GM19324 (cell line): ENCODE results near the gene AKAP7.
"Not testable (repeated sequence)": the region's sequence is repeated elsewhere in the genome, so short reads cannot be mapped to it uniquely, and the experiment has no call there.

Source experiments
- ATAC-seq: cut with Tn5 transposase; IDR thresholded peaks from one replicate; pipeline ENCODE4 v1.9.1; 2021; ENCODE audit warnings: mild to moderate bottlenecking, moderate library complexity; ENCODE audit not compliant: unreplicated experiment, low FRiP score

AKAP7 gene

DNA sequence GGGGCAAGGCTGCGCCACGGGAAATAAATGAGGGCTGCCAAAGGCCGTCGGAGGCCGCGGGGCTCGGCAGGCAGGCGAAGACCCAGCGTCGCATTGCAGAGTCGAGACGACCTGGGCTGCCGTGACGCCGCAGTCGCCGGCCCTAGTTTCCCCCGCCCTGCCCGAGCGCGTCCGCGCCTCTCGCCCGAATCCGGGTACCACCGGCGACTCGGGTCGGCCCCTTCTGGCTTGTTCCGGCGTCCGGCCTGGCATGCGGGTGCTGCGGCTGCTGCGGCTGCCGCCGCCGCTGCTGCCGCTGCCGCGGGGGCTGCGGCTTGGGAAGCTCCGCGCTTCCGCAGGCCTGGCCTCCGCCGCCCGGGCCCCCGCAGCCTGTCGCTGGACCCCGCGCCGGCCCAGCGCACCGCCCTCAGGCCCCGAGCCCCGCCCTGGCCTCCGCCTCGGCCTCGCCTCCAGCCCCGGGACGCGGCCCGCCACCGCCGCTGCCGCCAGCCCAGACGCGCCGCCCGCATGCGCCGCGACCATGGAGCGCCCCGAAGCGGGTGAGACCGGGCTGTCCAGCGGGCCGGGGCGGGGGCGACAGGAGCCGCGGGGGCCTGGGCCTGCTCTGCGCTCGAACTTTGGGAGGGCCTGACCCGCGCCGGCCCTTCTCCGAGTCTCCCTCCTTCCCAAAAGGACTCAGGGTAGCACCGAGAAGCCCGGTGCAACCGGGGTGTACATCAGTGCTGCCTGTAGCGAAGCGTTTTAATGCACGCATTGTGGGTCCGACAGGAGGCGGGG, at the start of gene AKAP7:
AKAP7 (plus strand) TSS at position 224 of the 777 bp plus-strand sequence; CDS start at position 521, 297 bp downstream.
- ATAC-seq: peak; percentile 92

DNA sequence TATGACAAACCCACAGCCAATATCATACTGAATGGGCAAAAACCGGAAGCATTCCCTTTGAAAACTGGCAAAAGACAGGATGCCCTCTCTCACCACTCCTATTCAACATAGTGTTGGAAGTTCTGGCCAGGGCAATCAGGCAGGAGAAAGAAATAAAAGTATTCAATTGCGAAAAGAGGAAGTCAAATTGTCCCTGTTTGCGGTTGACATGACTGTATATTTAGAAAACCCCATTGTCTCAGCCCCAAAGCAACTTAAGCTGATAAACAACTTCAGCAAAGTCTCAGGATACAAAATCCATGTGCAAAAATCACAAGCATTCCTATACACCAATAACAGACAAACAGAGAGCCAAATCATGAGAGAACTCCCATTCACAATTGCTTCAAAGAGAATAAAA, 44.9 kb upstream of the AKAP7 start:
- ATAC-seq: not testable (repeated sequence)

DNA sequence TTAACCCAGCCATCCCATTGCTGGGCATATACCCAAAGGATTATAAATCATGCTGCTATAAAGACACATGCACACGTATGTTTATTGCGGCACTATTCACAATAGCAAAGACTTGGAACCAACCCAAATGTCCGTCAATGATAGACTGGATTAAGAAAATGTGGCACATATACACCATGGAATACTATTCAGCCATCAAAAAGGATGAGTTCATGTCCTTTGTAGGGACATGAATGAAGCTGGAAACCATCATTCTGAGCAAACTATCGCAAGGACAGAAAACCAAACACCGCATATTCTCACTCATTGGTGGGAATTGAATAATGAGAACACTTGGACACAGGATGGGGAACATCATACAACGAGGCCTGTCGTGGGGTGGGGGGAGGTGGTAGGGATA, 43.3 kb upstream of the AKAP7 start:
- not testable (repeated sequence) for ATAC-seq

DNA sequence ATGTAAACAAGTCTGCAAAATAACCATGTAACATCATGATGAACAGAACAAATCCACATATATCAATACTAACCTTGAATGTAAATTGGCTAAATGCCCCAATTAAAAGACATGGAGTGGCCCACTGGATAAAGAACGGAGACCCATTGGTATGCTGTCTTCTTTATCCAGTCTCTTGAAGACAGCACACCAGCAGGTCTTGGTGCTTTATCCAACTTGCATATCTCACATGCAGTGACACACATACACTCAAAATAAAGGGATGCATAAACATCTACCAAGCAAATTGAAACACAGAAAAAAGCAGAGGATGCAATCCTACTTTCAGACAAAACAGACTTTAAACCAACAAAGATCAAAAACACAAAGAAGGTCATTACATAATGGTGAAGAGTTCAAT, 41.9 kb upstream of the AKAP7 start:
- ATAC-seq: no peak

DNA sequence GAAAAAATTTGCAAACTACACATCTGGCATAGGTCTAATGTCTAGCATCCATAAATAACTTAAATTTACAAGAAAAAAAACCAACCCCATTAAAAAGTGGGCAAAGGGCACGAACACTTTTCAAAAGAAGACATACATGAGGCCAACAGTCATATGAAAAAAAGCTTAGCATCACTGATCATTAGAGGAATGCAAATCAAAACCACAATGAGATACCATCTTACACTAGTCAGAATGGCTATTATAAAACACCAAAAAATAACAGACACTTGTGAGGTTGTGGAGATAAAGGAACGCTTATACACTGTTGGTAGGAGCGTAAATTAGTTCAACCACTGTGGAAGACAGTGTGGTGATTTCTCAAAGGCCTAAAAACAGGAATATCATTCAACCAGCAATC, 38.5 kb upstream of the AKAP7 start:
- no peak for ATAC-seq

DNA sequence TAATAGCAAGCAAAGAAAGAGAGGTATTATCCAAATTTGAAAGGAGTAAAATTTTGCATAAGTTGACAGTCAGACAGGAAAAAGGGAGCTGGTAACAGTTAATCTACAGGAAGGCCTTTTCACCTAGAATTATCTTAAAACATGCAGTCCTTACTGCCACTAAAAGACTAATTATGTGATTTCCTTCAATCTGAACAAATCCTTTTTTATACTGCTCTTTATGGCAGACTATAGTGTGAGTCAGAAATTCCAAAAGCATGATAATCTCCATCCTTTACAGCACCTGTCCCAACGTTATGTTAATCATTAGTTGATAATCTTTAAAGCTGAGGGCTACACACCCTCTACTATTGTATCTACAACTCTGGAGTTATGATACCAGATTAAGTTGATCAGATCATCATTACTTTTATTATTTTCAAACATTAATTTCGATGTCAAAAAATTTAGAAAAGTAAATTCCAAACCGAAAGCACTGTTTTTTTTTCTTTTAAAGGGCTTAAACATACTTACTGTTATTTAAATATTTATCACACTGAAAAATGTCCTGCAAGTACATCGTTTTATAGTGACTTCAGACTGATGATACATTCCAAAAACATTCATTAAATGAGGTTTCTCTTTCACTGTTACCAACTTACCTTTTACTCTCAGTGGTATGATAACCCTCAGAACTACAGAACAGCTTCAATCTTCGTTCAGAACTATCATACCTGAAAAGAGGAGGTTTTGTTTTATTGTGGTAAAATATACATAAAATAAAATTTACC, 33.2 kb upstream of the AKAP7 start:
- no peak for ATAC-seq

DNA sequence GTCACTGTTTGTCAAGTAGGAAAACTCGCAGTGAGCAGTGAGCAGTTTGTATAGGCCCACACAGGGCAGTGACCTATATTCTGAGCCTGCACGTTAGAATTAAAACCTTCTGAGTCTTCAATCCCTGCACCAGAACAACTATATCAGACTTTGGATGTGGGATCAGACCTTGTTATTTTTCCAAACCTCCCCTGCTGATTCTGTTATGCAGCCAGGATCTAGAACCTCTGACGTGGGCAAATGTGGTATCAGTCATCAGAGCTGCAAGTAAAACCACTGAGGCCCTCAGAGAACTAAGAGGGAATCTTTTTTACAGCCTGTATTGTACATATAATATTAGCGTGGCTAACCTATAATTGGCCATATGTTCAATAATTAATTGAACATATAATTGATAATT, 32.0 kb upstream of the AKAP7 start:
- ATAC-seq: no peak

DNA sequence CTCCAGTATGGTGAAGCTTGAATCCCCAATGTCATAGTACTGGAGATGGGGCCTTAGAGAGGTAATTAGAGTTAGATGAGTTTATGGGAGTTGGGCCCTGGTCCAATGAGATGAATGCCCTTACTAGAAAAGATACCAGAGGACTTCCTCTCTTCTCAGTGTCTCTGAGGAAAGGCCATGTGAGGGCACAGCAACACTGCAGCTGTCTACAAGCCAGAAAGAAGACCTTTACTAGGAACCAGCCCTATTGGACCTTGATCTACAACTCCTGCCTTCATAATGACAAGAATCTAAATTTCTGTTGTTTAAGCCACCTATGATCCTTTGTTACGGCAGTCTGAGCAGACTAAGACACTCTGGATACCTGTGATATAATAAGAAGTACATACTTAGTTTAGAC, 31.4 kb upstream of the AKAP7 start:
- ATAC-seq: no peak

DNA sequence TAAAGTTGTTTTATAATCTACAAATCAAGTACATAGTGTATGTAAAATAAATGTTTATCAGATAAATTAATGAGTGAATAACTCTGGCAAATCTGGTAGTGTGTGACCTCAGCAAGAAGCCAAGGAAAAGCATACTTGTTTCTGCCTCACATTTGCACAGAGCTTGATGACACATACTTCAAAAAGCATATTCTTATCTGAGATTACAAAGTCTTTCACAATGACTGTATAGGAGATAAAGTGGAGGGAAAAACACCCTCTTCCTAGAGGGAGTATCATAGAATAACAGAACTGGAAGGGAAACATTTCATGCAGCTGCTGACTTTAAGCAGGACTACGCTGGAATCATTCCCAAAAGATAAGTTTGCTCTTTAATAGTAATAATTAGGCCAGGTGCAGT, 28.1 kb upstream of the AKAP7 start:
- ATAC-seq: no peak

DNA sequence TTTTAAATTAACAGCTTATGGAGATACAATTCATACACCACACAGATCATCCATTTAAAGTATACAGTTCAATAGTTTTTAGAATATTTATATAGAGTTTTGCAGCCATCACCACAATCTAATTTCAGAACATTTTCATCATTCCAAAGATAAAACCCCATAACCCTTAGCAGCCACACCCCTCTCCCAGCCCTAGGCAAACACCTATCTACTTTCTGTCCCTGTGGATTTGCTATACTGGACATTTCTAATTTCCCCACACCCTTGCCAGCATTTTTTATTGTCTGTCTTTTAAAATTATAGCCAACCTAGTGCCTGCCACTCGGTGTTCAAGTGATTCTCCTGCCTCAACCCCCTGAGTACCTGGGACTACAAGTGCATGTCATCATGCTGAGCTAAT, 23.0 kb upstream of the AKAP7 start:
- ATAC-seq: no peak

DNA sequence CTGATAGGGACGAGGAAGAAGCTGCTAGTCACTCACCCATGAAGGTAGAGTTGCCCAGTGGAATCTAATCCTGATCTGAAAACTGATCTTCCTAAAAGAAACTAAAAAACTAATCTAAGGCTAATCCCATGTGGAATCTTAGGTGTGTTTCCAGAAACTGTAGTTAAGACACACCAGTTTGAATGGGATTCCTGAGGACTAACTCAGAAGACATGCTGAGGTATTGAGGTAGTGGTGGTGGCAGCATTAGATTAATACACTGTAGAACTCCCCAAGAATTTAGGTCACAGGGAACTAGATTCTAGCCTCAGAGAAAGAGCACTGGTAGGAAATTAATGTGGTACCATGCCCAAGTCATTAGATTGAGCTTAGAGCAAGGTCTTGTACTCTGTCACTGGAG, 19.6 kb upstream of the AKAP7 start:
- ATAC-seq: no peak

DNA sequence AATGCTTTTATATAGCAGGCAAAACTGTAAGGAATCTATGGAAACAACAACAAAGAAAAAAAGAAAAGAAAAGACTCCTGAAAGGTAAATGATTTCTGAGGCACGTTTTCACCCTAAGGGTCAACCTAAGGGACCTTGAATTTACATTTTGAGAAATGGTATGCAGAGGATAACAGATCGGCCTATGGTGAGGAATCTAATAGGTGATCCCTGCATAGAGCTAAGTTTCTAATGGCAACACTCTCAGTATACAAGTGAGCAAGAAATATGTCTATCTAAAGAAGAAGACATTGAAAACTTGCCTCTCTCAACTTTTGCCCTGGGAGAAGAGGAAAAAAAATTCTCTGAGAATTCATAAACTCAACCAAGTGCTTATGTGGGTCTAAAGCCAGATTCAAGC, 18.9 kb upstream of the AKAP7 start:
- no peak for ATAC-seq

DNA sequence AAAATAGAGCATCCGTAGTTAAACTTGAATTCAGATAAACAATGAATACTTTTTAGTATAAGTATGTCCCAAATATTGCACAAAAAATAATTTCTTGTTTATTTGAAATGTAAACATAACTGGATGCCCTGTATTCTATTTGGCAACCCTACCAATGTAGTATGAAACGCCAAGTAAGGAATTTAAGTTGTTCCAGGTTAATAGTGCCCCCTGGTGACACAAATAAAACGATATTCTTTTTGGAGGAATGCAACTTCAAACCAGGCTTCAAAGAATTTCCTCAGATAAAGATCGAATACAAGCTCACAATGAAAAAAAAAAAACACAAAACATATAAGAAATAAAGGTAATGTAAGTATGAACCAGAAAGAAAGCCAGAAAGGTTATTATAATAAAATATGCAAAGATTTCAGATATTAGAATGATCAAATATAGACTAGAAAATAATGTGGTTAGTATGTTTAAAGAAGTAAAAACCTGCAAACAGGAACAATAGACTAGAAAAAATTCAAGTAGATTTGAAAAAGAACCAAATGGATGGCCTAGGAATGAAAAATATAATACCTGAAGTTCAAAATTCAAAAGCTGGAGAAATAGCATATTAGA, 18.4 kb upstream of the AKAP7 start:
- ATAC-seq: no peak

DNA sequence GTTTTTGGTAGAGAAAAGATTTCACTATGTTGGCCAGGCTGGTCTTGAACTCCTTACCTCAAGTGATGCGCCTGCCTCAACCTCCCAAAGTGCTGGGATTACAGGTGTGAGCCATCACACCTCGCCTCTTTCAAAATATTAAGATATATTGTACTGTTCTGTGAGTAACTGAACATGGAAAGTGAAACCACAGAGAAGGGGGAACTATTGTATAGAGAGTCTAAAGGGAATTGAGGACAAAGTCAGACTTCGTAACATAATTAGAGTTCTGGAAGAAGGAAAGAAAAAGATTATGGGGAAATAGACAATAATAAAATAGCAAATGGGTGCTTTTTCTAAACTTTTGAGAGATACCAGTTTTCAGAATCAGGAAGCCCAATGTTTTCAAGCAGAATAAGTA, 17.4 kb upstream of the AKAP7 start:
- ATAC-seq: no peak

DNA sequence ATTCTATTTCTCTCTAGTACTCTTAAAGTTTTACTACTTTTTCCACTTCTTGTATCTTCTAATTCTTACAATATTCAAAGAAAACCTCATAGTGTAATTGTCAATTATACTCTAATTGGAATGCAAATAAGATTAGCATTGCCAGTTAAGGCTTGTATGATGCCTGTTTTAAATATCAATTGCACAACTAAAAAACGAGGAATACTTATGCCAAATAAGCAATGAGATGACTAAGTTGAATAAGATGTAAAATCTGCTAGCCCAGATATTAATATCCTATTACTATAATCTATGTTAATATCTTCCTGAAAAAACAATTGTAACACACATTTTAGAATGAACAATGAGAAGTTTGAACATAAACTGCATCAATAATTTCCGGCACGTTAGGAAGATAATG, 13.3 kb upstream of the AKAP7 start:
- no peak for ATAC-seq

DNA sequence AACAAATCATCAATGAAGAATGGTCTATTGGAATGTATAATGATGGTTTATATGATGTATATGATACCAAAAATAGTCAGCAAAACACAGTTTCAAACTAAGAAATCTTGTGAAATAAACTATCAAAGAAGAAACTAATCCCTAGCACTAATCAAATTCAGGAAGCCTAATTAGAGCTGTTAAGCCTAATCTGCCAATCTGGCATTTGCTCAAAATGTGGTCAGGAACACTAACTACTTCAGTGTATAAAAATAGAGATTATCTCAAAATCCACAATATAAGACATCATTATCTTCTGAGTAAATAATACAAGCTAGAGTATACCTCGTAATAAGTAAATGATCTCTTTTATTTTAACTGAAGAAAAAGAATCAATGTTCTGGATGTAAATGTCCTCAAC, 12.8 kb upstream of the AKAP7 start:
- ATAC-seq: no peak

DNA sequence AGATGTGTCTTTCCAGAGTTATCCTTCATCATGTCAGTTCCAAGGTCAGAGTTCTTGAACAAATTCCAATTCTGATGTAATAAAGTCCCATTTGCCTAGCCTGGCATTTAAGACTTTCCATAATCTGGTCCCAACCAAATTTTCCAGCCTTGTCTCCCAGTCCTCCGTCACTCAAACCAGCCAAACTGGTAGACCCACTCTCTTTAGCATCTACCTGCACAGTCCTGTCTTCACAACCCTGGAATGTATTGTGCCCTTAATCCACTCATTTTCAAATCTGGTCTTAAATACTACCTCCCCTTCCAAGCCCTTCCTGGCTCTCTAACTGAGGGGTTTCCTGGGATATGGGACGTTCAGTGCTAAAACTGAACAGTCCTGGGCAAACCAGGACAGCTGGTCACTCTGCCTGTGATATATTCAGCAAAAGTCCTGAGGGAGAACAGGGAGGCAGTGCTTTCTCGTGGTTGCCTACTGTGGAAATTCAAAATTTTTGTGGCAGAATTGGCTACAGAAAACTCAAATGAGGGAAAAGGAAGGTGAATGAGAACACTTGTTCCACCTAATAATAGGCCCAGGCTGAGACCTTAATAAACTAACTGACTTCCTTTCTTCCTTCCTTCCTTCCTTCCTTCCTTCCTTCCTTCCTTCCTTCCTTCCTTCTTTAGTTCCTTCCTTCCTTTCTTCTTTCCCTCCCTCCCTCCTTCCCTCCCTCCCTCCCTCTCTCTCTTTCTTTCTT, 10.8 kb upstream of the AKAP7 start:
- ATAC-seq: no peak

DNA sequence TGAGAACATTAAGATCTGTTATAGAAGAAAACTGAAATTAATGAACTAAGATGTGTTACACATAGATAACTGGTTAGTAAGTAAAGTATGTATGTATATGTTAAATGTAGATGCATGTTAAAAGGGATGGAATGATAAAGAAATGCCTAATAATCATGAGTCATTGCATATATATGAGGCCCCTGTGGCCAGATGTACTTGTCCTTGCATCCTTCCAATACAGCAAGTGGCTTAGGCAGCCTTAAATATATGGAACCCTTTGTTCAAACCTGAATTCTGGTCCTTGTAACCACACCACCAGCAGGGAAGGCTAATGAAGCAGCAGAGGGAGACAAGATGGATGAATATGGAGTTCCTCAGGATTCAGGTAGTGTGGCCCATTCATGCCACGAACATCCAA, 9.8 kb upstream of the AKAP7 start:
- no peak for ATAC-seq

DNA sequence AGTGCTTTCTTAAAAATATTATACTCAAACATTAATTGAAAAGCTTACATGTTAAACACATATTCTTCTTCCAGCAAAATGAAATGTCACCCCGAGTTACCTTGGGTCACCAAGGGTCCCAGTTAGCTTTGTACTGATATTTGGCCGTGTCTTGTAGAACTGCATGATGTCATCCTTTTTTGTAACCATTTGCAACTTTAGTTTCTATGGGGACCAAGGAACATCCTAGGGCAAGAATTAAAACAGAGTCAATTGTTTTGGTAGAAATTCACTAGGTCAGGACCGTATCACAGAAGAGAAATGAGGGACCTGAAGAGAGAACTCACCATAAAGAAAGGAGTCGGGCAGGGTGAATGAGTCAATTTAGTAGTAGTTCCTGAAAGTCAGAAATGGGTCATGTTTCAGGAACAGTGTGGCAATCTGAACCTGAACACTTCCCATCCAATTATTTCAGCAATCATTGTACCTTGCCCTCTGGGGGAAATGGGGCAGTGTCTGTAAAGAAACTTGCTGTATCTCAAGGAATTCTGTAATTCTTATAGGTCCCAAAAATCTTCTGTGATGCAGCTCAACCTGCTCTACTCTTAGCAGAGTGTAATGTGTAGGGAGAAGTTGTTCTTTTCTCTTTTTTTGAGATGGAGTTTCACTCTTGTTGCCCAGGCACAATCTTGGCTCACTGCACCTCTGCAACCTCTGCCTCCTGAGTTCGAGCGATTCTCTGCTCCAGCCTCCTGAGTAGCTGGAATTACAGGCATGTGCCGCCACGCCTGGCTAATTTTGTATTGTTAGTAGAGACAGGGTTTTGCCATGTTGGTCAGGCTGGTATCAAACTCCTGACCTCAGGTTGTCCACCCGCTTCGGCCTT, 5.3 kb upstream of the AKAP7 start:
- no peak for ATAC-seq

DNA sequence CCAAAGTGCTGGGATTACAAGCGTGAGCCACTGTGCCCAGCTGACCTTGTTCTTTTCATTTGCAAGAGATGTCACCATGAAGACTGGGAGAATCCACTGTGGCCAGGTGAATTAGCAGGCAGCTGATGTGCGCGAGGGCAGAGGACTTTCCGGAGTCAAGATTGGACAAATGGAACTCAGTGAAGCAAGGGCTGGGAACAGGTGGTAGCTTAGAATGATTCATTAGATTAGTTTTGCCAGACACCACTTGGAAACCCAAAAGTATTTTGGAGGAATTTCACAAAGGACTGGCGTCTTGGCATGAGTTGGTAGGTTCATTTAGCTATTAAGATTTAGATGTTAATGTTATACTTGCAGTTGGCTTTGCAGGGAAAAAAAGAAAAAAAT, 4.7 kb upstream of the AKAP7 start:
- no peak for ATAC-seq
